HG02759 (cell line): Measurements from ENCODE around the gene ZCWPW1.
"Not testable (repeated sequence)": the region's sequence is repeated elsewhere in the genome, so short reads cannot be mapped to it uniquely, and the experiment has no call there.

Source experiments
- ATAC-seq: cut with Tn5 transposase; IDR thresholded peaks from one replicate; pipeline ENCODE4 v1.9.1; 2021; ENCODE audit warnings: mild to moderate bottlenecking, moderate library complexity; ENCODE audit not compliant: unreplicated experiment

Gene ZCWPW1

DNA sequence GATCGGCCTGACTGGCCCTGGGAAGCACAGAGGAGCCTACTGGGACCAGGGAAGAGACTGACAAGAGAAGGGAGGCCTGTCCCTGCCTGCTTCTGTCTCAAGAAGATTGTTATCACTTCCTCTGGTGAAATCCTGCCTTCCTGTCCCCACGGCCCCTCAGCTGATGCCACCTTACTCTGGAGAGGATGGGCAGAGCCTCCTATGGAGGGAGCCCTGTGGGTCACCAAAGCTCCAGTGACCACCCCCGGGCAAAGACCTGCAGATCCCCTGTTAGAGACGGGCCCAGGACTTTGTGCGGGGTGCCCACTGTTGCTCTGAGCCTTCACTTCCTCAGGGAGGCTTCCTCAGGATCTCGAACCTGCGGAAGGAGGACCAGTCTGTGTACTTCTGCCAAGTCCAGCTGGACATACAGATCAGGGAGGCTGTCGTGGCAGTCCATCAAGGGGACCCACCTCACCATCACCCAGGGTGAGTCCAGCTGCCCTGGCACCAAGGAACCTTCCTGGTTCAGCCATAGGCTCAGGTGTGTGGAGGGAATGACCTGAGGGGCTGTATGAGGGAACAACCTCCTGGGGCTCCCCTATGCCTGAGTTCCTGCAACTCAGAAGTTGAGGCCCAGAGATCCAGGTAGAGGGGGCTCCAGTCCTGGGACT, 72.0 kb downstream of the ZCWPW1 start:
- ATAC-seq = no peak

DNA sequence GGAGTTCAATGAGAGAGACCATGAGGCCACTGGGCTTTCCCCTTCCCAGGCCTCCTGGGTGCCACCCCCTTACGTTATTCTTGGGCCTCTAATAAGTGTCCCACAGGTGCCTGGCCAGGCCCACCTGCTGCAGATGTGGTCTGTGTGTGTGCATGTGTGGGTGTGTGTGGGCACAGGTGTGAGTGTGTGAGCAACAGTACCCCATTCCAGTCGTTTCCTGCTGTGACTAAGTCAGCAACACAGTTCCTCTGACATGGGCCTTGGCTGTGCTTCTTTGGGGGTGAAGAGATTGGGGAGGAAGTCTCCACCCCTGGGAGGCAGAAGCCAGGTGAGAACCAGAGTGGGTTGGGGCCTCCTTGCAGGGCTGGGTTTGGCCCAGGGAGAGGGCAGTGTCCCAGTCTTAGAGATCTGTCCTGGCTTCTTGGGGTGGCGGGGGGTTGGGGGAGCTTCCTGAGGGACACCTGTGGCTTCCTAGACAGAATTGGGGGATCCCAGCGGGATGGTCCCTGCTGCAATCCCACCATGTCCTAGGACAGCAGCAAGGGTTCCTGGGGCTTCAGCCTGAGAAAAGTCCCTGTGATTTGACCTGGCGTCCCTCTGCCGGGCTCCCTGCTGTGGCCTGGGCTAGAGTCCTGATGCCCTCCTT, 74.7 kb downstream of the ZCWPW1 start:
- ATAC-seq = no peak

DNA sequence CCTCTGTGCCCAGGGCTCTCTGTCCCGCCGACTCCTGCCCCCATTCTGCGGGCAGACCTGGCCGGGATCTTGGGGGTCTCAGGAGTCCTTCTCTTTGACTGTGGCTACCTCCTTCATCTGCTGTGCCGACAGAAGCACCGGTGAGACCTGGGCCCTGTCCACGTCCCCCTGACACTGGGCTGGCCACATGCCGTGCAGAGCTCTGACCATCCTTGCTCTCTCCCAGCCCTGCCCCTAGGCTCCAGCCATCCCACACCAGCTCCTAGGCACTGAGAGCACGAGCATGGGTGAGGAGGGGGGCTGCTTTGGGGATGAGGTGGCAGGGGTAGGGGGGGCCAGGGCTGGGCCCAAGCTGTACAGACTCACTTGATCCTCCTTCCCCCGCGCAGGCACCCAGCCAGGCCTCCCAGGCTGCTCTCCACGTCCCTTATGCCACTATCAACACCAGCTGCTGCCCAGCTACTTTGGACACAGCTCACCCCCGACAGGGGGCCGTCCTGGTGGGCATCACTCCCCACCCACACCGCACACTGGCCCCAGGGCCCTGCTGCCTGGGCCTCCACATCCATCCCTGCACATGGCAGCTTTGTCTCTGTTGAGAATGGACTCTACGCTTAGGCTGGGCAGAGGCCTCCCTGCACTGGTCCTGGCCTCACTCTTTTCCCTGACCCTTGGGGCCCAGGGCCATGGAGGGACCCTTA, 75.4 kb downstream of the ZCWPW1 start:
- no peak for ATAC-seq

DNA sequence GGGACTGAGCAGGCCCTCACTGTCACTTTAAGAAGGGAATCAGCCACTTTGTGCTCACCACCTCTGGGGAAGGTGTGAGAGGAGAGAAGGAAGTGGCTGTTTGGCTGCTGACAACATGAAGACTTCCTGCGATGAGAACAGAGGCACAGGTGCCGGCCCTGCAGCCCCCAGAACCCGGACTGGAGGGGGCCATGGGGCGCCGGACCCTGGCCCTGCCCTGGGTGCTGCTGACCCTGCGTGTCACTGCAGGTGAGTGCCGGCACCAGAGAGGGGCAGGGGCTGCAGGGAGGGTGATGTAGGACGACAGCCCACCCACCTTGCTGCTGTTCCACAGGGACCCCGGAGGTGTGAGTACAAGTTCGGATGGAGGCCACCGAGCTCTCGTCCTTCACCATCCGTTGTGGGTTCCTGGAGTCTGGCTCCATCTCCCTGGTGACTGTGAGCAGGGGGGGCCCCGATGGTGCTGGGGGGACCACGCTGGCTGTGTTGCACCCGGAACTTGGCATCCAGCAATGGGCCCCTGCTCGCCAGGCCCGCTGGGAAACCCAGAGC, 76.2 kb downstream of the ZCWPW1 start:
- ATAC-seq = not testable (repeated sequence)

DNA sequence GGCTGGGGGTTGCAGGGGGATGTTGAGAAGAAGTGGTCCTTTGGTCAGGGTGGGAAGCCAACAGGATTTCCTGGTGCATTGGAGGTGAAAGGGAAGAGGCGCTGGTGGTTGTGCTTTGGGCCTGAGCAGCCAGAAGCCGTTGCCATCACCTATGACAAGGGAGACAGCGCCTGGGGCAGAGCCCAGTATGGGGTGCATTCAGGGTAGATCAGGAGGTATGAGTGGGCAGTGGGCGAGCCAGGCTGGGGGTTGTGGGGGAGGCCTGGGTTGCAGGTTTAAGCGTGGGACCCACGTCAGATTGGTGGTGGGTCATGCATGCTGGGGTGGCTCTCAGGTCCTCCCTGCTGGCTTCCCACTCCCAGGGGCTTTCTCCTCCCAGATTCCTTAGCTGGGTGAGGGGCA, 76.8 kb downstream of the ZCWPW1 start:
- no peak for ATAC-seq
